HG02973 (cell line): ENCODE results near the gene IL1R2.

Experiments
- ATAC-seq: cut with Tn5 transposase; IDR thresholded peaks from one replicate; pipeline ENCODE4 v1.9.1; 2021; ENCODE audit warnings: moderate library complexity; ENCODE audit not compliant: unreplicated experiment

The IL1R2 gene

DNA sequence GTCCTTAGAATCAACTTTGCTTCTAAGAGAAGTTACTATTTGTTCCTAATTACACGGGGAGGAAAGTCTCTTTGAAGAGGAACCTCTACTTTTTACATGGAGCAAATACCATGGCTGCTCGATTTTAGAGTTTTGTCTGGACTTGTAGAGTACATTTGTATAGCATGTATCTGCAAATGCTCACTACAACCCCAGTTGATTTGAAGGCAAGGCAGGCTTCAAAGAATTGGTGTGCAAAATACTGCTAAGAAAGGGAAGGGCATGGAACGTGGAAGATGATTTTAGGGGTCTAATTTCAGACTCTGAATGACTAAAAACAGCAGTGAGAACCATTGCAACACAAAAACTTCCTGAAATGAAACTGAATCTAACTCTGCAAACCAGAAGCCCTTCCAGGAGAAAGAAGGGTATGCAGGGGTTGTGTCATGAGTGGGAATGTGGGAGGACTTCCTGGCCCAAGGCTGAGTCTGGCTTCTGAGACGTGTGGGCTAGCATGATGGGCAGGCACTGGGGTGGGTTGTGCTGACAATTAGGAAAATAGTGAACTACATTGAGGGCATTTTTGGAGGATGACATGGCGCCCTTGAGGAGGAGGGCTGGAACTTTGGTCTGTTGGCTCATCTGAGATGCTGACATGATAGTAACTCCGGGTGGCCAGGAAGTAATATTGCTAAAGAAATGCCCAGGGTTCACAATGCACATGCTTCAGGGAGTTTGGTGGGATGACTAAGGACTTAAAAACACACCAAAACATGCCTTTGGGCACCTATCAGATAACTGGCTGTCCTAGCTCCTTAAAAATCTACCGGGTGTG, 18.9 kb upstream of the IL1R2 start:
- no peak for ATAC-seq

DNA sequence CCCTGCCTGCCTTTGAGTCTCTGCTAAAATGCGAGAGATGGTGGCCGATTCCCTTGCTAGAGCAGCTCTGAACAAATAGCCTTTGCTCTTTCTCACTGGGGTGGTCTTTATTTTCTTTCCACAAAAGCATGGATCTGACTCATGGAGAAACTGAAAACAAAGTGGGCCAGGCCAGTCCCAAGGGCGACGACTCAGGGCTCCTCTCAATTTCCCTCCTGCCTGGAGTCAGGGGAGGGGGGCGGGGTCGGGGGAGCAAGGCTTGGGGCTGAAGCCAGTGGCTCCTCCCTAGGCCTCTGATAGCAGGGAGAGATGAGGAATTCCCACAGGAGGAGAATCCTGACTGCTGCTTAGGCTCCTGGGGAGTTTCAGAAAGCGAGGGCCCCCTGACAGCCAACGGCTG, 17.1 kb upstream of the IL1R2 start:
- ATAC-seq: no peak

DNA sequence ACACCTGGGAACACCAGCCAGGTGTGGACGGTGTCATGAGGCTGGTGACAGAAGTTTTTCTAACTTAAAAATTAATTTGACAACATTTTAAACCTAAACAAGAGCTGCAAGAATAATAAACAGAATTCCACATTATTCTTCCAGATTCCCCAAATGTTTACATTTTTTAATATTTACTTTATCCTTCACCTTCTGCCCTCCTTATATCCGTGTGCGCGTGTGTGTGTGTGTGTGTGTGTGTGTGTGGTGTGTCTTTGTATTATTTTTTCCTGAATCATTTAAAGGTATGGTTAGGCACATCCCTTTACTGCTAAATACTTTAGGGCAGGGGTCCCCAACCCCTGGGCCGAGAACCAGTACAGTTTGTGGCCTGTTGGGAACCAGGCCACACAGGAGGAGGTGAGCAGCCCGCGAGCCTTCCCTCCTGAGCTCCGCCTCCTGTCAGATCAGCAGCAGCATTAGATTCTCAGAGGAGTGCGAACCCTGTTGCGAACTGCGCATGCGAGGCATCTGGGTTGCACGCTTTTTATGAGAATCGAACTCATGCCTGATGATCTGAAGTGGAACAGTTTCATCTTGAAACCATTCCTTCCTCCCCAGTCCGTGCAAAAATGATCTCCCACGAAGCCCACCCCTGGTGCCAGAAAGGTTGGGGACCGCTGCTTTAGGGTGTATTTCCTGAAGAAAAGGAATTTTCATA, 16.4 kb upstream of the IL1R2 start:
- ATAC-seq: no peak

DNA sequence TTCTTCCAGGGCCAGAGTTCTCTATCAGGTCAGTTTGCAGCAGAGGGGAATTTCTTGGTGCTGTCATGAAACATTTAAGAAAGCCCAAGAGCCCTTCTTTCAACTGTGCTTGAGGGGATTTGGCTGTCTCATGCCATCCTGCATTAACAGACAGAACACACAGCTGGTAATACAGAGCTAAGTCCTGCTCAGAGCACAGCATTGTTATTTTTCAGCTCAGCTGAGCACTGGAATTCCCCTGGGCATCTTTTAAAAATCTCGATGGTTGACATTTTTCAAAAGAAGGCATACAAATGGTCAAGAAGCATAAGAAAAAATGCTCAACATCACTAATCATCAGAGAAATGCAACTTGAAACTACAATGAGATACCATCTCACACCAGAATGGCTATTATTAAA, 14.9 kb upstream of the IL1R2 start:
- ATAC-seq: no peak

- ATAC-seq: no peak
Measured at GRCh38 chr2:101980368-101980767, 11.4 kb upstream of the IL1R2 start.

GRCh38 chr2:101981066-101981465, 10.7 kb upstream of the IL1R2 start:
- no peak for ATAC-seq

GRCh38 chr2:101981504-101981903, 10.3 kb upstream of the IL1R2 start:
- ATAC-seq: no peak

DNA sequence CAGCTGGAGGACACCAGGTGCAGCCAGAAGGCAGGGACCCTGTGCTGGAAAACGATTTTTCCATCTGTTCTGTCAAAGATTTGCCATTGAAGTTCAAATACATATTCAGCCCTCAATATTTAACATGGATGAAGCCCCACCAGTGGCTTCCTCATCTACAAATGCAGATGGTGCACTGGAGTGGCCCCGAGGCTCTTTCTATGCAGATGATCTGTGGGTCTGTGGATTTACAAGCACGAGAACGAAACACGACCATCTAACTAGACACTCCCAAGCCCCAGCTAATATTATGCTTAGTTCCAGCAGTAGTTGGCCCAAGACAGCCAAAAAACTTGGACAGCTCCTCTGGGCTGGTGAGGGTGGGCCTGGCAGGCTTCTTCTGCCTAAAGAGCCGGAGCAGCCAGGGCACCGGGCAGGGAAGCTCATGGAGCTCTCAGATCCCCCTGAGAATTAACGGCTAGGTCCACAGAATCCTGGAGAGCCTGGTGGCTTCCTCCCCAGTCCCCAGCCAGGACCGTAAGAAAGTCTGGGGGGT, 9.2 kb upstream of the IL1R2 start:
- ATAC-seq: no peak

GRCh38 chr2:101983486-101983885, 8.3 kb upstream of the IL1R2 start:
- ATAC-seq: no peak

- ATAC-seq: no peak
Measured at GRCh38 chr2:101983928-101984327, 7.8 kb upstream of the IL1R2 start.

GRCh38 chr2:101984656-101985055, 7.1 kb upstream of the IL1R2 start:
- no peak for ATAC-seq

DNA sequence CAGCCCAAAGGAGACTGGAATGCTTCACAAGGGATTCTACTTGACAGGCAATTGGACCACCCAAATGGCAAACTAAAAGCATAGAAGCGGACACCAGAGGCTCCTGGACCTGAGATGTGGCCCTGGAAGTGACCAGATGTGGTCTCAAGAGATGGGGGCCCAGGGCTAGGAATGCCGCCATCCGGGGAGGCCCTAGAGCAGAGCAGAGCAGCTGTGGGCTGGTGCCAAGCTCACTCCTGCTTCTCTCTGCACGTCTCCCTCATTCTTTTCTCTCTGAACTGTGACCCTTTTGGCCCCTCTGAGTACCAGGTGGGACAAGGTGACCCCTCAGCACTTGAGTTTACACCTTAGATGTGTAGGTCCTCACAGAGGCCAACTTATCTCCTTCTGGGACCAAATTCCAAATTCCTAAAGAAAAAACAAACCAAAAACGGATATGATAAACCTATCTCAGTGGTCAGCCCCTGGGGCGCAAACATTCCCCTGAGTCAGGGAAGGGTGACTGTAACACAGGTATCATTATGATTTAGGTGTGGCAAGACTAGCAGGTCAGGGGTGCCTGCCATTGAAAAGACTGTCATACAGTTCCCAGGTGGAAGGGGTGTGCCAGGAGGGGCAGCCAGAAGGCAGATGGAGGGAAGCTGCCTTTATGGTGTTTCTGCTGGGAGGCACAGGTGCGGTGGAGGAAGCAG, 6.5 kb upstream of the IL1R2 start:
- ATAC-seq: no peak

- no peak for ATAC-seq
Measured at GRCh38 chr2:101985793-101986164, 6.0 kb upstream of the IL1R2 start.

GRCh38 chr2:101986376-101986775, 5.4 kb upstream of the IL1R2 start:
- no peak for ATAC-seq

- no peak for ATAC-seq
Measured at GRCh38 chr2:101986804-101987740, 4.7 kb upstream of the IL1R2 start.

DNA sequence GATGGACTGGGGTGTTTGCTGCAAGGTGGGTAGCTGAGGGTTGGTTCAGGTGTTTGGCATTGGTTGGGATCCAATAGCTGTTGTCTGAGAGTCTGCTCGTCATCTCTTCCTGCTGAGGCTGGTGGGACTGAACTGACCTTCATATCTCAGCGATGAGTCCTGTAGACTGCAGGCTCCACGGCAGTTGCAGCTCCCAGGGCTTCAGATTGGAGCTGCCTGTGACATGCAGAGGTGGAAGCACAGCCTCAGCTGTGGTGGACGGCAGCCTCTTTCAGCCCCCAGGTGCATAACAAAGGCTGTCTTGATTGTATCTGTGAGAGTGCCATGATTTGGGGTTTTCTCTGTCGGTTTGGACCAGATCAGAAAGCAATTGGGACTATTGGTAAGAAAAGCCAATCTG, 3.9 kb upstream of the IL1R2 start:
- no peak for ATAC-seq

- ATAC-seq: no peak
Measured at GRCh38 chr2:101988541-101988940, 3.2 kb upstream of the IL1R2 start.

DNA sequence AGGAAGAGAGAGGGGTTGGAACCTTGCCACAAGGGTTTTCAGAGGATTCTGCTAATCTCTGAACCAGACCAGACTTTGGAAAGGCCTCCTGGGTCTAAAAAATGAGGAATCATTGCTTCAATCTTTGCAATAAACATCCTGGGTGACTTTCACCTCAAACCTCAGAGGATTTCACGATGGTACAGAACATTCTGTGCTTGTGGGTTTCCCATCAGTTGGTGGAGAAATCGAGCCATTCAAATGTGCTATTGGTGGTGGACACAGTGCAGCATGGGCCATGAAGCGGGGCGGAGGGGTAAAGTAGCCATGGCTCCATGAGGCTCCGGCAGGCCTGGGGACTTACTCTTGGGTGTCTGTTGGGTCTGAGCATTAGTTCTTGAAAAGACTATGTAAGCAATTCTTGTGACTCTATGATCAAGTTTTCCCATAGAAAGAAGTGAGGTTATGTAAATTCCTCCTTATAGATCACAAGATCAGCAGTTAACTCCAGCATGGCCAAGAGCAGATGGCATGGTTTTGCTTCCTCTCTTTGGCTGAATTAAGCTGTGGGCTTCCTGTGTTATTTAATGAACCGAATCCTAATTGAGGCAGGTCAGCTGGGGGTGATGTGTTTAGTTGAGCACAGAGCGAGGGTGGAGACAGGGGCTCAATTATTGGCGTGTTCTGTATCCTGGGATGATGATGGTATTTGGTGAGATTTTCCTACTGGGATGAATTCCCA, 1.9 kb upstream of the IL1R2 start:
- ATAC-seq: no peak

DNA sequence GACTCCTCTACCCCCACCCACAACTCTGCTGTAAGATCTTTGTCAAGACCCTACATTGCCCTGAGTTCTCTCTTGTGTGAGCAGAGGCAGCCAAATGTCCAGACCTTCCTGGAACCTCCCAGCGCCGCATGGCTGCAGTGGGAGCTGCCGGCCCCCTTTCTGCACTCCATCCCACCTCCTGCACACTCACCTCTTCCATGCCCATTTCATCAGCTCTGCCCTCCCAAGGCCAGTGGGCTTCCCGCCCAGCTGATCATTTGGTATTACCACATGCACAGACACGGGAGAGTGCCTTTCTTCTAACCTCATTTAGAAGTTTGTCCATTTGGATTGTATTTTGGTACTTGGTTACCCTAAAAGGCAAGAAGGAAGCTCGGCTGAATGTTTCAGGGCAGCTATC, 2.0 kb downstream of the IL1R2 start:
- ATAC-seq: no peak

DNA sequence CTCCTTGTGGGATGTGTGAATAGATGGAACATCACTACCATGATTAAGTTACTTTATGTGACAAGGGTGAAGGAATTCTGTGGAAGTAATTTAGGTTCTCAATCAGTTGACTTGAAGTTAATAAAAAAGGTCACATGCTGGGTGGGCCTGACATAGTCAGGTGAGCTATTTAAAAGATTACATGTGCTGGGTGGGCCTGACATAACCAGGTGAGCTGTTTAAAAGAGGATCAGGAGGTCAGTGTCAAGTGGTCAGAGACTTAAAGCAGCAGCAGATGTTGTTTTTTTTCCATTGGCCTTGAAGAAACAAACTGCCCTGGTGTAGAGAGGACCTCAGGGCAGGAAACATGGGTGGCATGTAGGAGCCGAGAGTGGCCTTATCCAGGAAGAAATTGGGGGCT, 3.3 kb downstream of the IL1R2 start:
- no peak for ATAC-seq
